T-cell (primary cell): Measurements from ENCODE around the gene UGGT2. TPM values are rescaled to one million over a fixed set of nuclear protein-coding genes. Genes with fewer than 3 reads are reported as not detected.
"Not testable (repeated sequence)": the region's sequence is repeated elsewhere in the genome, so short reads cannot be mapped to it uniquely, and the experiment has no call there.

Experiments
- ATAC-seq, 4 experiments: fragments of 200-7000 bp in 3 of 4; fragments of 150-1000 bp in 1 of 4; cut with Tn5 transposase; replicated peaks in 1 of 4; 1 replicate in 3 of 4; 2 replicates in 1 of 4; pipeline ENCODE4 v1.10.0; 2021; ENCODE audit warnings: moderate library complexity in 3 of 4, mild to moderate bottlenecking in 2 of 4, moderate number of reproducible peaks in 1 of 4
- CTCF ChIA-PET, 2 donors: fragments of 300-600 bp; sonication (Branson Sonifier 250); formaldehyde crosslinking; loops; one replicate each; lab custom pipeline; 2022; ENCODE audit warnings: antibody characterized with exemption in 2 of 2; lab: Charles Lee
- POLR2A ChIA-PET, 2 donors: fragments of 300-600 bp; sonication (Branson Sonifier 250); formaldehyde crosslinking; loops; one replicate each; lab custom pipeline; 2022; ENCODE audit warnings: antibody characterized with exemption in 2 of 2; lab: Charles Lee
- DNase-seq, 35 experiments: peaks; one replicate each; pipeline versions ENCODE4 v3.0.0 to v3.0.0-alpha.2; 2013 to 2023
- H3K27ac ChIP-seq: one replicate; pipeline ENCODE4 v1.5.1; 2013; ENCODE audit warnings: low read length
- H3K27me3 ChIP-seq, 2 experiments: replicated peaks in 1 of 2; 1 replicate in 1 of 2; 2 replicates in 1 of 2; pipeline versions ENCODE4 v1.6.1 to v1.7.0; 2013; ENCODE audit warnings: low read length in 1 of 2, mixed read lengths in 1 of 2; ENCODE audit not compliant: control insufficient read depth in 2 of 2, insufficient read depth in 2 of 2; ENCODE audit errors: extremely low read depth in 1 of 2
- H3K36me3 ChIP-seq, 2 donors: 1 replicate in 1 of 2; 2 replicates in 1 of 2; pipeline versions ENCODE4 v1.6.1 to v1.7.0; 2013; ENCODE audit warnings: low read length in 1 of 2; ENCODE audit not compliant: control insufficient read depth in 2 of 2, insufficient read depth in 1 of 2; ENCODE audit errors: extremely low read depth in 1 of 2
- H3K4me1 ChIP-seq, 2 experiments: 1 replicate in 1 of 2; 2 replicates in 1 of 2; pipeline versions ENCODE4 v1.6.1 to v1.7.0; 2013; ENCODE audit warnings: low read length in 2 of 2, mixed read lengths in 1 of 2; ENCODE audit not compliant: insufficient read depth in 2 of 2, control insufficient read depth in 1 of 2; ENCODE audit errors: extremely low read depth in 1 of 2
- H3K4me3 ChIP-seq, 2 donors: 1 replicate in 1 of 2; 2 replicates in 1 of 2; pipeline versions ENCODE4 v1.5.1 to v1.7.0; 2013; ENCODE audit warnings: mild to moderate bottlenecking in 2 of 2, low read length in 1 of 2, moderate library complexity in 1 of 2; ENCODE audit not compliant: control insufficient read depth in 1 of 2; ENCODE audit errors: extremely low read depth in 1 of 2
- H3K9me3 ChIP-seq: 2 replicates; pipeline ENCODE4 v1.7.0; 2013
- H3K27ac Mint-ChIP-seq, 2 donors: one replicate each; pipeline ENCODE4 v1.8.0; 2020 to 2021; ENCODE audit warnings: mild to moderate bottlenecking in 2 of 2, mixed read lengths in 2 of 2
- H3K27me3 Mint-ChIP-seq, 2 donors: one replicate each; pipeline ENCODE4 v1.8.0; 2021 to 2022; ENCODE audit warnings: mixed read lengths in 2 of 2
- H3K36me3 Mint-ChIP-seq: one replicate; pipeline ENCODE4 v1.8.0; 2021; ENCODE audit warnings: mixed read lengths
- H3K4me1 Mint-ChIP-seq, 3 donors: one replicate each; pipeline ENCODE4 v1.8.0; 2020 to 2022; ENCODE audit warnings: mixed read lengths in 3 of 3, mild to moderate bottlenecking in 1 of 3
- H3K4me3 Mint-ChIP-seq, 3 donors: one replicate each; pipeline ENCODE4 v1.8.0; 2020 to 2022; ENCODE audit warnings: mild to moderate bottlenecking in 3 of 3, mixed read lengths in 3 of 3, moderate library complexity in 3 of 3
- H3K9me3 Mint-ChIP-seq, 3 donors: one replicate each; pipeline ENCODE4 v1.8.0; 2020 to 2022; ENCODE audit warnings: mixed read lengths in 3 of 3
- WGBS: methylation state at CpG from one replicate; pipeline ENCODE4 v1.1.5; 2013; ENCODE audit warnings: missing lambda C conversion rate; ENCODE audit not compliant: insufficient coverage; 5-methylcytosine and 5-hydroxymethylcytosine counted together
- total RNA-seq, 35 experiments: library from RNA in 6 of 35; stranded (reverse) in 6 of 35; fragments of 120-200 nt in 1 of 35; gene quantifications; one replicate each; pipeline versions ENCODE4 v1.2.1 to v1.2.4 and lab custom pipeline; 2013 to 2026

The UGGT2 gene
- total RNA-seq, 5 donors from 2014 or later (not counting 1 experiment from before 2014, with no cell fraction given) = 0.13 to 0.59 (median 0.42) TPM; not detected in 1

- Histone ChIP-seq H3K4me3 (no peak overlapping the region), H3K36me3 (no peaks in the 10 kb centered on the region), H3K27me3 (no peaks in the 10 kb centered on the region), H3K4me1 (no peaks in the 10 kb centered on the region), H3K27ac (no peak overlapping the region), H3K9me3 (no peaks in the 10 kb centered on the region)
- Mint-ChIP-seq H3K4me3 (no peak overlapping the region), H3K4me1 (no peaks in the 10 kb centered on the region), H3K27ac (no peak overlapping the region), H3K36me3 (no peaks in the 10 kb centered on the region), H3K27me3 (no peaks in the 10 kb centered on the region), H3K9me3 (peaks cover 0 to 8% (median 2%) of the 10 kb centered on the region in 3 donors)
- ChIA-PET CTCF (interaction anchor here in 1 of 2 donors (0.6 kb wide), 1 partner anchor 15 kb away, joined by 4 read pairs; no protein-coding TSS in a partner anchor), POLR2A (no interaction called here)
- DNase-seq = no peak
- ATAC-seq = no peak
- no CpG with 5 or more reads among the region's 1 CpG for WGBS
Measured at GRCh38 chr13:95950103-95950502, 103.1 kb downstream of the UGGT2 start.

- Mint-ChIP-seq H3K9me3 (peaks cover 0 to 8% (median 2%) of the 10 kb centered on the region in 3 donors), H3K27me3 (no peaks in the 10 kb centered on the region), H3K4me3 (no peak overlapping the region), H3K36me3 (no peaks in the 10 kb centered on the region), H3K27ac (no peak overlapping the region), H3K4me1 (no peaks in the 10 kb centered on the region)
- ATAC-seq (no peak), DNase-seq (no peak)
- H3K36me3 ChIP-seq = no peaks in the 10 kb centered on the region
- no peaks in the 10 kb centered on the region for H3K27me3 ChIP-seq
- 20% methylated on average over 1 of the region's 2 CpGs for WGBS
- no peaks in the 10 kb centered on the region for H3K4me1 ChIP-seq
- no peak overlapping the region for H3K4me3 ChIP-seq
- H3K27ac ChIP-seq = no peak overlapping the region
- CTCF ChIA-PET = no interaction called here
- no peaks in the 10 kb centered on the region for H3K9me3 ChIP-seq
- POLR2A ChIA-PET = no interaction called here
Measured at GRCh38 chr13:95948656-95949055, 104.5 kb downstream of the UGGT2 start.

GRCh38 chr13:95937714-95938320 lies 115.4 kb downstream of the UGGT2 start:
- H3K27ac ChIP-seq = no peak overlapping the region
- H3K27me3 Mint-ChIP-seq = no peaks in the 10 kb centered on the region
- no peaks in the 10 kb centered on the region for H3K27me3 ChIP-seq
- no peak for ATAC-seq
- CTCF ChIA-PET = no interaction called here
- no peaks in the 10 kb centered on the region for H3K36me3 ChIP-seq
- H3K4me3 ChIP-seq = no peak overlapping the region
- WGBS = no CpG with 5 or more reads among the region's 4 CpGs
- H3K4me1 Mint-ChIP-seq = no peaks in the 10 kb centered on the region
- H3K9me3 ChIP-seq = no peaks in the 10 kb centered on the region
- no peaks in the 10 kb centered on the region for H3K36me3 Mint-ChIP-seq
- H3K4me3 Mint-ChIP-seq = no peak overlapping the region
- H3K27ac Mint-ChIP-seq = no peak overlapping the region
- DNase-seq = no peak
- H3K4me1 ChIP-seq = no peaks in the 10 kb centered on the region
- POLR2A ChIA-PET = no interaction called here
- H3K9me3 Mint-ChIP-seq = peaks cover 0 to 8% (median 6%) of the 10 kb centered on the region in 3 donors

GRCh38 chr13:95931300-95932025 lies 121.7 kb downstream of the UGGT2 start:
- Histone ChIP-seq H3K4me3 (no peak overlapping the region), H3K27ac (no peak overlapping the region), H3K9me3 (no peaks in the 10 kb centered on the region), H3K4me1 (no peaks in the 10 kb centered on the region), H3K36me3 (no peaks in the 10 kb centered on the region), H3K27me3 (no peaks in the 10 kb centered on the region)
- peaks cover 19 to 29% (median 24%) of the 10 kb centered on the region in 3 donors for H3K9me3 Mint-ChIP-seq
- H3K36me3 Mint-ChIP-seq = no peaks in the 10 kb centered on the region
- H3K4me3 Mint-ChIP-seq = no peak overlapping the region
- DNase-seq (no peak), ATAC-seq (no peak)
- POLR2A ChIA-PET = no interaction called here
- WGBS = 88% methylated on average over 28 of the region's 44 CpGs
- CTCF ChIA-PET = no interaction called here
- H3K4me1 Mint-ChIP-seq = no peaks in the 10 kb centered on the region
- H3K27me3 Mint-ChIP-seq = no peaks in the 10 kb centered on the region
- H3K27ac Mint-ChIP-seq = no peak overlapping the region

GRCh38 chr13:95929430-95929829 lies 123.8 kb downstream of the UGGT2 start:
- Mint-ChIP-seq H3K36me3 (no peaks in the 10 kb centered on the region), H3K4me1 (no peaks in the 10 kb centered on the region), H3K4me3 (no peak overlapping the region), H3K27ac (no peak overlapping the region), H3K27me3 (no peaks in the 10 kb centered on the region), H3K9me3 (peaks cover 11 to 24% (median 22%) of the 10 kb centered on the region in 3 donors)
- CTCF ChIA-PET = no interaction called here
- Histone ChIP-seq H3K4me3 (no peak overlapping the region), H3K4me1 (no peaks in the 10 kb centered on the region), H3K9me3 (no peaks in the 10 kb centered on the region), H3K36me3 (no peaks in the 10 kb centered on the region), H3K27ac (no peak overlapping the region), H3K27me3 (no peaks in the 10 kb centered on the region)
- POLR2A ChIA-PET = no interaction called here
- DNase-seq (no peak), ATAC-seq (no peak)
- no CpG with 5 or more reads among the region's 3 CpGs for WGBS

- not testable (repeated sequence) for H3K4me3 Mint-ChIP-seq, H3K27ac Mint-ChIP-seq
Measured at GRCh38 chr13:95928367-95928906, 124.8 kb downstream of the UGGT2 start.

More at GRCh38 chr13:95928367-95928906, 124.8 kb downstream of the UGGT2 start:
- H3K36me3 Mint-ChIP-seq, H3K4me1 ChIP-seq, ATAC-seq, H3K36me3 ChIP-seq, H3K27me3 ChIP-seq, H3K4me3 ChIP-seq, CTCF ChIA-PET, POLR2A ChIA-PET, H3K9me3 ChIP-seq, H3K27ac ChIP-seq, DNase-seq, H3K4me1 Mint-ChIP-seq, H3K27me3 Mint-ChIP-seq: not testable (repeated sequence)
- peaks cover 11 to 24% (median 22%) of the 10 kb centered on the region in 3 donors for H3K9me3 Mint-ChIP-seq
- WGBS = 94% methylated on average over 30 of the region's 36 CpGs
